ENCODE results near the gene TMEM239. TPM values are rescaled to one million over a fixed set of nuclear protein-coding genes. Genes with fewer than 3 reads are reported as not detected.

TMEM239 gene
- total RNA-seq, 1 experiment from 2014 or later: not detected

DNA sequence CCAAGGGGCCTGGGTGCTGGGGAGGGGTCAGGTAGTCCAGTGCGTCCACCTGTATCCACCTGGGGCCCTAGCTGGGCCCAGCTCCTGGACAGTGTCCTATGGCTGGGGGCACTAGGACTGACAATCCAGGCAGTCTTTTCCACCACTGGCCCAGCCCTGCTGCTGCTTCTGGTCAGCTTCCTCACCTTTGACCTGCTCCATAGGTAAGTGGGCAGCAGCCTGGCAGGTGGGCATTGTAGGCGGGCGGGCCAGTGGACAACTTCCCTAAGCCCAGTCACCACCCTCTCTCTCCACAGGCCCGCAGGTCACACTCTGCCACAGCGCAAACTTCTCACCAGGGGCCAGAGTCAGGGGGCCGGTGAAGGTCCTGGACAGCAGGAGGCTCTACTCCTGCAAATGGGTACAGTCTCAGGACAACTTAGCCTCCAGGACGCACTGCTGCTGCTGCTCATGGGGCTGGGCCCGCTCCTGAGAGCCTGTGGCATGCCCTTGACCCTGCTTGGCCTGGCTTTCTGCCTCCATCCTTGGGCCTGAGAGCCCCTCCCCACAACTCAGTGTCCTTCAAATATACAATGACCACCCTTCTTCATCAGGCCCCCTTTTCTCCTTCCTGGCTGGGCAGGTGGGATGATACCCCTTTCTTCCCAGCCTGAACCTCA, 793 bp upstream of the TMEM239 start:
- intact Hi-C loops (cut with micrococcal nuclease): no loop called here
- DNase-seq (ENCODE audit: unreplicated experiment): no peak
- Mint-ChIP-seq H3K9me3 (ENCODE audit: unreplicated experiment) (peaks cover 17% of the 10 kb centered on the region), H3K36me3 (ENCODE audit: insufficient read depth, unreplicated experiment) (no peaks in the 10 kb centered on the region), H3K4me1 (ENCODE audit: insufficient read depth, unreplicated experiment) (peaks cover 24% of the 10 kb centered on the region), H3K27ac (ENCODE audit: low read depth, unreplicated experiment) (no peak overlapping the region), H3K27me3 (ENCODE audit: insufficient read depth, unreplicated experiment) (peaks cover 10% of the 10 kb centered on the region), H3K4me3 (ENCODE audit: unreplicated experiment) (no peak overlapping the region)
- no TSS peak for BruUV-seq (replicated peaks)
- TF ChIP-seq, protein P1, sequence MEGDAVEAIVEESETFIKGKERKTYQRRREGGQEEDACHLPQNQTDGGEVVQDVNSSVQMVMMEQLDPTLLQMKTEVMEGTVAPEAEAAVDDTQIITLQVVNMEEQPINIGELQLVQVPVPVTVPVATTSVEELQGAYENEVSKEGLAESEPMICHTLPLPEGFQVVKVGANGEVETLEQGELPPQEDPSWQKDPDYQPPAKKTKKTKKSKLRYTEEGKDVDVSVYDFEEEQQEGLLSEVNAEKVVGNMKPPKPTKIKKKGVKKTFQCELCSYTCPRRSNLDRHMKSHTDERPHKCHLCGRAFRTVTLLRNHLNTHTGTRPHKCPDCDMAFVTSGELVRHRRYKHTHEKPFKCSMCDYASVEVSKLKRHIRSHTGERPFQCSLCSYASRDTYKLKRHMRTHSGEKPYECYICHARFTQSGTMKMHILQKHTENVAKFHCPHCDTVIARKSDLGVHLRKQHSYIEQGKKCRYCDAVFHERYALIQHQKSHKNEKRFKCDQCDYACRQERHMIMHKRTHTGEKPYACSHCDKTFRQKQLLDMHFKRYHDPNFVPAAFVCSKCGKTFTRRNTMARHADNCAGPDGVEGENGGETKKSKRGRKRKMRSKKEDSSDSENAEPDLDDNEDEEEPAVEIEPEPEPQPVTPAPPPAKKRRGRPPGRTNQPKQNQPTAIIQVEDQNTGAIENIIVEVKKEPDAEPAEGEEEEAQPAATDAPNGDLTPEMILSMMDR (IDR thresholded peaks at IDR 0.05; ENCODE audit: unreplicated experiment): no peak
- CTCF ChIA-PET: interaction anchor here (0.5 to 1.1 kb wide), 2 partner anchors 139 to 186 kb away, joined by 3 to 4 read pairs; no protein-coding TSS in a partner anchor
- POLR2A ChIA-PET: interaction anchor here (0.6 to 0.9 kb wide), 4 partner anchors 14 to 94 kb away, joined by 3 read pairs; no protein-coding TSS in a partner anchor

DNA sequence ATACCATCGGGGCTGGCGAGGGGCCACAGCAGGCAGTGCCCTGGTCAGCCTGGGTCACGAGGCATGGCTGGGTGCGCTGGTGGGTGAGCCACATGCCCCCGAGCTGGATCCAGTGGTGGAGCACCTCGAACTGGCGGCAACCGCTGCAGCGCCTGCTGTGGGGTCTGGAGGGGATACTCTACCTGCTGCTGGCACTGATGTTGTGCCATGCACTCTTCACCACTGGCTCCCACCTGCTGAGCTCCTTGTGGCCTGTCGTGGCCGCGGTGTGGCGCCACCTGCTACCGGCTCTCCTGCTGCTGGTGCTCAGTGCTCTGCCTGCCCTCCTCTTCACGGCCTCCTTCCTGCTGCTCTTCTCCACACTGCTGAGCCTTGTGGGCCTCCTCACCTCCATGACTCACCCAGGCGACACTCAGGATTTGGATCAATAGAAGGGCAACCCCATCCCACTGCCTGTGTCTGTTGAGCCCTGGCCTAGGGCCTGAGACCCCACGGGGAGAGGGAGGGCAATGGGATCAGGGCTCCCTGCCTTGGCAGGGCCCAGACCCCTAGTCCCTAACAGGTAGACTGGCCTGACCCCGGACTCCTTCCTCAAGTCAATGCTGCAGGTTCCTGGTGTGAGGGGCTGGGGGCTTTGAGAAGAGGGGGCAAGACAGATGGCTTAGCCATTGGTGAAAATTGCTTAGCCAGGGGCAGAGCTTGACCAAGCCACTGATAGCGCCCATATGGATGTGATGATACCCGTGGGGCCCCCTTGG, 598 bp downstream of the TMEM239 start:
- ChIA-PET POLR2A (no interaction called here), CTCF (no interaction called here)
- no peak for DNase-seq (ENCODE audit: unreplicated experiment)
- intact Hi-C loops (cut with micrococcal nuclease): no loop called here
- no peak overlapping the region for H3K27ac Mint-ChIP-seq (ENCODE audit: low read depth, unreplicated experiment)
- no peaks in the 10 kb centered on the region for H3K36me3 Mint-ChIP-seq (ENCODE audit: insufficient read depth, unreplicated experiment)
- no TSS peak for BruUV-seq (replicated peaks)
- no peak overlapping the region for H3K4me3 Mint-ChIP-seq (ENCODE audit: unreplicated experiment)
- TF ChIP-seq, protein P1 (IDR thresholded peaks at IDR 0.05; ENCODE audit: unreplicated experiment): no peak
- H3K9me3 Mint-ChIP-seq (ENCODE audit: unreplicated experiment): peaks cover 10% of the 10 kb centered on the region
- peaks cover 11% of the 10 kb centered on the region for H3K27me3 Mint-ChIP-seq (ENCODE audit: insufficient read depth, unreplicated experiment)
- H3K4me1 Mint-ChIP-seq (ENCODE audit: insufficient read depth, unreplicated experiment): peaks cover 24% of the 10 kb centered on the region

DNA sequence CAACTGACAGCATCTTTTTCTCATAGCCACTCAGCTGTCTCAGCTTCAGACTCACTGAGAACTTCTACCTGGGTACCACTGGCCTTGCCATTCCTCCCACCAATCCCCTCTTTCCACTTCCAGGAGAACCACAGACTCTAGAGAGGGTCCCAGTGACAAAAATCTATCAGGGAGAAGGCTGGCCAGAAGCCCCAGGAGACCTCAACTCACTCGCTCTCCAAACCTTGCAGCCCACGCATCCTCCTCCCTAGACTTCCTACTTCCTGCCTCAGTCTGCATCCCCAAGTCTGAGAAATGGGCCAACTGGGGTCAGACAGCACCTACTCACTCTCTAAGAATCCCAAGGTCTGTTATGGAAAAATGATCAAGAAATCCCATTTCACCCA, 1.2 kb downstream of the TMEM239 start:
- Mint-ChIP-seq H3K9me3 (ENCODE audit: unreplicated experiment) (peaks cover 4% of the 10 kb centered on the region), H3K27ac (ENCODE audit: low read depth, unreplicated experiment) (no peak overlapping the region), H3K4me3 (ENCODE audit: unreplicated experiment) (no peak overlapping the region), H3K27me3 (ENCODE audit: insufficient read depth, unreplicated experiment) (peaks cover 11% of the 10 kb centered on the region), H3K4me1 (ENCODE audit: insufficient read depth, unreplicated experiment) (peaks cover 24% of the 10 kb centered on the region), H3K36me3 (ENCODE audit: insufficient read depth, unreplicated experiment) (no peaks in the 10 kb centered on the region)
- no TSS peak for BruUV-seq (replicated peaks)
- ChIA-PET POLR2A (no interaction called here), CTCF (no interaction called here)
- no peak for DNase-seq (ENCODE audit: unreplicated experiment)
- TF ChIP-seq, protein P1 (IDR thresholded peaks at IDR 0.05; ENCODE audit: unreplicated experiment): no peak
- intact Hi-C loops (cut with micrococcal nuclease): no loop called here

DNA sequence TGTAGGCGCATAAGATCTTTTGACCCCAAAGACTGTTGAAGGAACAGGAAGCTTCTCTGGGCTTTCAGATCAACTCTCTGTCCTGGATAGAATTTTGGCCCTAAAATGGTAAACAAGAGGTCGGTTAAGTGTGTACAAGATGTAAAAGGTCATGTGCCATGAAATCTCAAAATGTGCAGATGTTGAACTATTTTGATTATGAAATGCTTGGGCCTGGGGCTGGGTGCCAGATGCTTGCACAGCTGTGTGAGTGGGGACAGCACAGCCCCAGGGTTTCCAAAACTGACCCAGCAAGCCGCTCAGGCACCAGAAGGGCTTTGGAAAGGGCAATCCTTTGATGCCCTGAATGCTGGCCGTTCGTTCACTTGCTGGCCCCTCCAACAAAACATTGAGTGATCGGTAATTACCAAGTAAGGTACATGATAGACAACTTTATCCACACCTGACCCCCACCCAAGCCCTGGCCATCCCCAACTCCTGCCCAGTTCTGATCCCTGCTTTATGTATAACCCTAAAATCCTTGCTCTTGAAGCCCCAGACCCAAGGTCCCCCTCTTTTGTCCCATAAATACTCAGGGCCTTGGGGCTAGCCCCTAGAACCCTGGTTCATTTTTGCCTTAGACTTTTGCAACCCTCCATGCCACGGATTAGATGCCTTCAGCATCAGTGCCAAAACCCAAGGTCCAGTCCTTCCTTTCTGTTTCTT, 1.9 kb downstream of the TMEM239 start:
- Mint-ChIP-seq H3K27ac (ENCODE audit: low read depth, unreplicated experiment) (no peak overlapping the region), H3K4me1 (ENCODE audit: insufficient read depth, unreplicated experiment) (peaks cover 24% of the 10 kb centered on the region), H3K4me3 (ENCODE audit: unreplicated experiment) (no peak overlapping the region), H3K36me3 (ENCODE audit: insufficient read depth, unreplicated experiment) (no peaks in the 10 kb centered on the region), H3K9me3 (ENCODE audit: unreplicated experiment) (no peaks in the 10 kb centered on the region), H3K27me3 (ENCODE audit: insufficient read depth, unreplicated experiment) (peaks cover 11% of the 10 kb centered on the region)
- intact Hi-C loops (cut with micrococcal nuclease): no loop called here
- POLR2A ChIA-PET: interaction anchor here (1.0 kb wide), 1 partner anchor 183 kb away, joined by 5 read pairs; no protein-coding TSS in a partner anchor
- TF ChIP-seq, protein P1 (IDR thresholded peaks at IDR 0.05; ENCODE audit: unreplicated experiment): no peak
- no TSS peak for BruUV-seq (replicated peaks)
- no peak for DNase-seq (ENCODE audit: unreplicated experiment)
- CTCF ChIA-PET: interaction anchor here (0.7 kb wide), 1 partner anchor 13 kb away, joined by 4 read pairs; no protein-coding TSS in a partner anchor
